IMR-90 (cell line): ENCODE measurements around the gene ADAP1. TPM values are rescaled to one million over a fixed set of nuclear protein-coding genes. Genes with fewer than 3 reads are reported as not detected.

Experiments
- ATAC-seq: fragments of 200-7000 bp; cut with Tn5 transposase; 2 replicates; pipeline ENCODE4 v1.9.1; 2020; ENCODE audit warnings: low read depth, mild to moderate bottlenecking, moderate library complexity
- BruUV-seq: library from RNA; stranded (reverse); fragments of 400-500 nt; replicated peaks from 2 replicates; lab custom pipeline; 2021; lab: Mats Ljungman, UMichigan
- CTCF ChIA-PET: fragments of 300-600 bp; formaldehyde crosslinking; extraction: SDS; loops from one replicate; lab custom pipeline; 2021; ENCODE audit warnings: antibody characterized with exemption; lab: Yijun Ruan, JAX
- POLR2A ChIA-PET: fragments of 300-600 bp; sonication (Branson Sonifier 250); formaldehyde crosslinking; loops from one replicate; lab custom pipeline; 2022; ENCODE audit warnings: antibody characterized with exemption; ENCODE audit not compliant: unreplicated experiment; lab: Charles Lee
- DNase-seq: peaks from one replicate; pipeline ENCODE4 v3.0.0; 2013
- H2AFZ ChIP-seq: replicated peaks from 2 replicates; pipeline ENCODE3; 2013; ENCODE audit warnings: low read length, mild to moderate bottlenecking; ENCODE audit not compliant: poor library complexity
- H2AK5ac ChIP-seq: 2 replicates; pipeline ENCODE4 v1.6.1; 2013; ENCODE audit warnings: low read depth, low read length, inconsistent platforms
- H2AK9ac ChIP-seq: replicated peaks from 2 replicates; pipeline ENCODE3; 2013; ENCODE audit warnings: mild to moderate bottlenecking, low read depth, low read length, moderate library complexity; ENCODE audit not compliant: poor library complexity
- H2BK120ac ChIP-seq: 2 replicates; pipeline ENCODE4 v1.6.1; 2013; ENCODE audit warnings: low read depth, low read length, inconsistent platforms
- H2BK15ac ChIP-seq: 3 replicates; pipeline ENCODE4 v1.6.1; 2013; ENCODE audit warnings: low read depth, low read length, inconsistent platforms
- H2BK20ac ChIP-seq: 2 replicates; pipeline ENCODE4 v1.6.1; 2013; ENCODE audit warnings: low read depth, mild to moderate bottlenecking, inconsistent platforms, low read length, moderate library complexity
- H2BK5ac ChIP-seq: 2 replicates; pipeline ENCODE4 v1.6.1; 2013; ENCODE audit warnings: mild to moderate bottlenecking, low read depth, low read length, inconsistent platforms; ENCODE audit not compliant: poor library complexity, severe bottlenecking
- H3K14ac ChIP-seq: replicated peaks from 2 replicates; pipeline ENCODE4 v1.6.1; 2013; ENCODE audit warnings: low read depth, low read length, inconsistent platforms
- H3K18ac ChIP-seq: 2 replicates; pipeline ENCODE4 v1.6.1; 2013; ENCODE audit warnings: low read depth, low read length, control low read depth
- H3K23ac ChIP-seq: 2 replicates; pipeline ENCODE4 v1.6.1; 2013; ENCODE audit warnings: low read depth, low read length, inconsistent platforms
- H3K27ac ChIP-seq: 2 replicates; pipeline ENCODE4 v1.5.1; 2013; ENCODE audit warnings: mild to moderate bottlenecking, control low read depth, low read length; ENCODE audit not compliant: insufficient read depth
- H3K27me3 ChIP-seq: 2 replicates; pipeline ENCODE4 v1.6.1; 2013; ENCODE audit warnings: low read length; ENCODE audit not compliant: control insufficient read depth, insufficient read depth
- H3K36me3 ChIP-seq: 2 replicates; pipeline ENCODE4 v1.6.1; 2013; ENCODE audit warnings: low read length, mixed read lengths; ENCODE audit not compliant: control insufficient read depth, insufficient read depth
- H3K4ac ChIP-seq: 2 replicates; pipeline ENCODE4 v1.6.1; 2013; ENCODE audit warnings: low read depth, low read length, inconsistent platforms
- H3K4me1 ChIP-seq: 2 replicates; pipeline ENCODE4 v1.6.1; 2013; ENCODE audit warnings: low read length, mixed read lengths; ENCODE audit not compliant: control insufficient read depth, insufficient read depth
- H3K4me2 ChIP-seq: 2 replicates; pipeline ENCODE4 v1.6.1; 2013; ENCODE audit warnings: low read depth, mild to moderate bottlenecking, control low read depth, low read length, moderate library complexity
- H3K4me3 ChIP-seq: 2 replicates; pipeline ENCODE4 v1.5.1; 2013; ENCODE audit warnings: low read depth, mild to moderate bottlenecking, control low read depth, low read length, moderate library complexity; ENCODE audit not compliant: insufficient read depth
- H3K56ac ChIP-seq: 2 replicates; pipeline ENCODE4 v1.6.1; 2013; ENCODE audit warnings: low read length, inconsistent platforms; ENCODE audit not compliant: insufficient read depth; ENCODE audit errors: extremely low read depth
- H3K79me1 ChIP-seq, 2 experiments: 2 replicates each; pipeline ENCODE4 v1.6.1; 2013; ENCODE audit warnings: low read length in 2 of 2, inconsistent platforms in 1 of 2, low read depth in 1 of 2
- H3K9ac ChIP-seq: 2 replicates; pipeline ENCODE4 v1.6.1; 2013; ENCODE audit warnings: low read depth, low read length, control low read depth
- H3K9me1 ChIP-seq: 2 replicates; pipeline ENCODE4 v1.6.1; 2013; ENCODE audit warnings: low read length, inconsistent platforms; ENCODE audit not compliant: insufficient read depth
- H3K9me3 ChIP-seq: 2 replicates; pipeline ENCODE4 v1.6.1; 2013; ENCODE audit warnings: low read length; ENCODE audit not compliant: control insufficient read depth, insufficient read depth
- H4K20me1 ChIP-seq: 2 replicates; pipeline ENCODE4 v1.6.1; 2013; ENCODE audit warnings: low read length, inconsistent platforms; ENCODE audit not compliant: insufficient read depth
- H4K5ac ChIP-seq: 2 replicates; pipeline ENCODE4 v1.6.1; 2013; ENCODE audit warnings: mild to moderate bottlenecking, low read depth, low read length, control low read depth
- H4K8ac ChIP-seq, 2 experiments: 2 replicates each; pipeline ENCODE4 v1.6.1; 2013; ENCODE audit warnings: low read depth in 2 of 2, low read length in 2 of 2, control low read depth in 1 of 2, inconsistent platforms in 1 of 2
- H4K91ac ChIP-seq: 2 replicates; pipeline ENCODE4 v1.6.1; 2013; ENCODE audit warnings: low read depth, low read length, inconsistent platforms; ENCODE audit not compliant: insufficient read depth
- CTCF ChIP-seq: conservative IDR thresholded peaks from 2 replicates; pipeline ENCODE4 v1.5.1; 2012; ENCODE audit warnings: mild to moderate bottlenecking, low read depth, low read length, improper control_type of control experiment
- MAFK ChIP-seq: IDR thresholded peaks from 2 replicates; pipeline ENCODE4 v1.6.1; 2012; ENCODE audit warnings: low read depth, low read length, improper control_type of control experiment
- RAD21 ChIP-seq: IDR thresholded peaks from 2 replicates; pipeline ENCODE4 v1.6.1; 2012; ENCODE audit warnings: low read length, improper control_type of control experiment
- WGBS, 2 experiments: methylation state at CpG; one replicate each; pipeline versions ENCODE4 v1.1.5 to v1.1.7; 2013; ENCODE audit warnings: missing lambda C conversion rate in 2 of 2; ENCODE audit not compliant: insufficient read length in 1 of 2; ENCODE audit errors: extremely low coverage in 2 of 2; 5-methylcytosine and 5-hydroxymethylcytosine counted together
- dilution Hi-C: fragments of 300-500 bp; cut with HindIII; formaldehyde crosslinking; loops from one replicate; pipeline ENCODE4 v1.14.3; 2018; ENCODE audit warnings: low sequenced_read_pairs; ENCODE audit not compliant: unreplicated experiment
- in situ Hi-C: fragments of 300-500 bp; cut with MboI; formaldehyde crosslinking; loops from 3 replicates; pipeline ENCODE4 v1.14.3; 2019; ENCODE audit warnings: low sequenced_read_pairs, inconsistent platforms, mixed read lengths
- intact Hi-C: fragments of 100-400 bp; cut with micrococcal nuclease; formaldehyde crosslinking; loops from 2 replicates; pipeline ENCODE4 v1.10.0; 2022
- polyA plus RNA-seq, 3 experiments: library from polyadenylated mRNA; depleted of rRNA; stranded (reverse); fragments of >200 nt; gene quantifications; 2 replicates each; pipeline ENCODE4 v1.2.3, GENCODE V29; 2012; ENCODE audit warnings: low replicate concordance in 1 of 3
- total RNA-seq: library from RNA; depleted of rRNA; stranded (reverse); fragments of >200 nt; gene quantifications from 2 replicates; pipeline ENCODE4 v1.2.3, GENCODE V29; 2012

The ADAP1 gene
- total and polyA plus RNA-seq, 2 of the 4 experiments (the other 2 are of a cell fraction) = 1.4 to 2.0 TPM

DNA sequence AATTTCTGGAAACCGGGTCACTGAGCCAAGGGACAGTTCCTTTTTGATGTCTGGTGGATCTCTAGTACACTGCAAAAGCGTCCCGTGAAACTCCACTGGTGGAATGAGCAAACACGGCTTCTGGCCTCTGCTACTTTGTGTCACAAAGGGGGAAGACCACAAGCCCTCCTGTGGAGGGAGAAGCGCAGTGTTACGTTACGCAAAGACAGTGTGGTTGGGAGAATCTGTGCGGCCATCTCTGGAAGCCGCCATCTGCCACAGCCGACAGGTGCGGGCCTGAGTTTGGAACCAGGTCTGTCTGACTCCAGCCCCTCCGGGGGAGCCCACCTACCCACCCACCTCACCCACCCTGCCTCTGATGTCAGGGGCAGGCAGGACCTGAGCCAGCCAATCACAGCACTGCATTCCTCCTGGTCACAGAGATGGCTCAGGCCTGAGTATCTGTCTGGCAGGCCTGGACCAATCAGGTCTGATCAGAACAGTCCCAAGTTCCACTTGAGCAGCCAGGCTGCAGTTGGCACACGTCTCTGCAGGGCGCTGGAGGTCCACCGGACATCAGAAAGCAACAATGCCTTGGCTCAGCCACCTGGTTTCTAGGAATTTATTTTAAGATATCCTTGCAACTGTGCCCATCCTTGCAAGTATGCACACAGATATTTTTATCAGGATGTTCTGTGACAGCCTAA, 25.5 kb upstream of the ADAP1 start:
- ChIA-PET CTCF (no interaction called here), POLR2A (no interaction called here)
- H3K18ac ChIP-seq = no peak overlapping the region
- DNase-seq (no peak), ATAC-seq (no peak)
- no peak overlapping the region for H2BK5ac ChIP-seq
- H2AFZ ChIP-seq = no peak overlapping the region
- no peak overlapping the region for H2AK5ac ChIP-seq
- no peak overlapping the region for H3K4me2 ChIP-seq
- no peak overlapping the region for H3K9ac ChIP-seq
- H3K4ac ChIP-seq = no peak overlapping the region
- H3K27ac ChIP-seq = no peak overlapping the region
- no peaks in the 10 kb centered on the region for H3K9me1 ChIP-seq
- 59% methylated on average over 5 of the region's 15 CpGs; no CpG with 5 or more reads in 1 of the 2 experiments for WGBS, 2 experiments
- no peaks in the 10 kb centered on the region; the same call in 1 of the 2 replicates for H3K27me3 ChIP-seq
- no peak overlapping the region for H3K14ac ChIP-seq
- TF ChIP-seq RAD21 (no peak), CTCF (no peak), MAFK (no peak)
- H4K5ac ChIP-seq = no peak overlapping the region
- peaks cover 3% of the 10 kb centered on the region; the same call in 1 of the 2 replicates for H4K20me1 ChIP-seq
- H2BK20ac ChIP-seq = no peak overlapping the region
- H3K23ac ChIP-seq = no peak overlapping the region
- intact Hi-C loops = no loop called here
- in situ Hi-C loops = no loop called here
- no peak overlapping the region for H2AK9ac ChIP-seq
- peaks cover 4% of the 10 kb centered on the region; the same call in 1 of the 2 replicates for H3K4me1 ChIP-seq
- H3K36me3 ChIP-seq = no peaks in the 10 kb centered on the region
- dilution Hi-C loops = no loop called here
- no peak overlapping the region for H2BK120ac ChIP-seq
- H3K4me3 ChIP-seq = no peak overlapping the region
- H3K56ac ChIP-seq = no peak overlapping the region
- H3K79me1 ChIP-seq = peaks cover 0 to 2% of the 10 kb centered on the region in 2 experiments; a peak in 3 of 4 replicates
- BruUV-seq = no TSS peak
- no peak overlapping the region for H4K8ac ChIP-seq
- H4K91ac ChIP-seq = no peak overlapping the region
- no peaks in the 10 kb centered on the region for H3K9me3 ChIP-seq
- H2BK15ac ChIP-seq = no peak overlapping the region
